HEK293 (cell line): ENCODE measurements around the gene LUZP2.

ENCODE experiments used
- HOXA7 ChIP-seq: sonication (generic); formaldehyde crosslinking; IDR thresholded peaks from 2 replicates; pipeline ENCODE4 v1.8.1; 2022; ENCODE audit warnings: missing genetic modification reagents, borderline replicate concordance
- MEIS1 ChIP-seq: sonication (generic); formaldehyde crosslinking; IDR thresholded peaks from 2 replicates; pipeline ENCODE4 v1.8.1; 2022; ENCODE audit warnings: missing genetic modification reagents, mild to moderate bottlenecking, borderline replicate concordance
- MYNN ChIP-seq: fragments of 450-650 bp; formaldehyde crosslinking; IDR thresholded peaks from 2 replicates; pipeline ENCODE4 v1.5.1; 2016; ENCODE audit warnings: missing biosample characterization, missing genetic modification characterization, borderline replicate concordance
- SP2 ChIP-seq: fragments of 450-650 bp; formaldehyde crosslinking; IDR thresholded peaks from 2 replicates; pipeline ENCODE4 v1.5.1; 2016; ENCODE audit warnings: missing biosample characterization, missing genetic modification characterization
- YY1 ChIP-seq: fragments of 450-650 bp; formaldehyde crosslinking; IDR thresholded peaks from 2 replicates; pipeline ENCODE4 v1.5.1; 2018; ENCODE audit warnings: missing biosample characterization, missing genetic modification characterization
- ZFHX2 ChIP-seq: fragments of 450-650 bp; formaldehyde crosslinking; conservative IDR thresholded peaks from 2 replicates; pipeline ENCODE4 v1.5.1; 2016; ENCODE audit warnings: missing biosample characterization, missing genetic modification characterization
- ZNF157 ChIP-seq: fragments of 450-650 bp; formaldehyde crosslinking; IDR thresholded peaks from 2 replicates; pipeline ENCODE4 v1.5.1; 2016; ENCODE audit warnings: missing biosample characterization, missing genetic modification characterization
- ZNF211 ChIP-seq: fragments of 450-650 bp; formaldehyde crosslinking; IDR thresholded peaks from 2 replicates; pipeline ENCODE4 v1.5.1; 2016; ENCODE audit warnings: low read depth, missing biosample characterization, missing genetic modification characterization
- ZNF302 ChIP-seq: fragments of 450-650 bp; formaldehyde crosslinking; IDR thresholded peaks from 2 replicates; pipeline ENCODE4 v1.5.1; 2016; ENCODE audit warnings: missing biosample characterization, missing genetic modification characterization, low read depth
- TF ChIP-seq, protein P1 (sequence below): fragments of 450-650 bp; formaldehyde crosslinking; IDR thresholded peaks from 2 replicates; pipeline ENCODE4 v1.5.1; 2016; ENCODE audit warnings: missing biosample characterization, missing genetic modification characterization
- TF ChIP-seq, protein P2 (sequence below): fragments of 450-650 bp; formaldehyde crosslinking; IDR thresholded peaks from 2 replicates; pipeline ENCODE4 v1.5.1; 2016; ENCODE audit warnings: missing biosample characterization, missing genetic modification characterization
- TF ChIP-seq, protein P3 (sequence below): fragments of 450-650 bp; formaldehyde crosslinking; IDR thresholded peaks from 2 replicates; pipeline ENCODE4 v1.5.1; 2016; ENCODE audit warnings: missing biosample characterization, missing genetic modification characterization
- TF ChIP-seq, protein P4 (sequence below): sonication (generic); formaldehyde crosslinking; IDR thresholded peaks from 2 replicates; pipeline ENCODE4 v1.8.1; 2022; ENCODE audit warnings: mild to moderate bottlenecking, moderate library complexity, missing genetic modification reagents

DNA sequence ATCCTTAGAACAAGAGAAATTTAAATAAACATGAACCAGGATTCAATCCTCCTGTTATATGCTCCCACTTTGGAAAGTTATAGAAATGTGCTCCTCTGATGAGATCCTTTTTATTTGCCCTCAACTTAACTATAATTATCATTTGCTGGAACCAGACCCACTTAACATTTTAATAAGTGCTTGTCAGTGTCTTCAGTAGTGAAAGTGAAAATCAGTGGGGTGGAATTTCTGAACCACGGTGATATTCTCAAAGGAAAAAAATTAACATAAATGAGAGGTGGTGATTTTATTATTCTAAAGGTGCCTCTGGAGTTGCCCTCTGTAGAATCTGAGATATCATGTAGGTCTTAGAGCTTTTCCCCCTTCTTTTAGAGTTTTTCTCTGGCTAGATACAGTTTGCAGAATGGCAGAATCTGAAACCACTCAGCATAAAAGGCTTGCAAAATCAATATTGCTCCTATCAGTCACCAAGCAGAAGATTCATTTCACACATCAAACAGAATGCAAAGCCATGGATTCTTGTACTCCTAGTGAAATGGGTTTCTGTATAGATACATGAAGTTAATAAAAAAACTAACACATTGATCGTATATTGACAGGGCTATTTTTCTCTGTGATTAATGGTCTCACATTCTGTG lies 213.2 kb downstream of the LUZP2 start:
- no peak for TF ChIP-seq ZNF302 (tag by site-specific recombination)
- TF ChIP-seq, protein P1, sequence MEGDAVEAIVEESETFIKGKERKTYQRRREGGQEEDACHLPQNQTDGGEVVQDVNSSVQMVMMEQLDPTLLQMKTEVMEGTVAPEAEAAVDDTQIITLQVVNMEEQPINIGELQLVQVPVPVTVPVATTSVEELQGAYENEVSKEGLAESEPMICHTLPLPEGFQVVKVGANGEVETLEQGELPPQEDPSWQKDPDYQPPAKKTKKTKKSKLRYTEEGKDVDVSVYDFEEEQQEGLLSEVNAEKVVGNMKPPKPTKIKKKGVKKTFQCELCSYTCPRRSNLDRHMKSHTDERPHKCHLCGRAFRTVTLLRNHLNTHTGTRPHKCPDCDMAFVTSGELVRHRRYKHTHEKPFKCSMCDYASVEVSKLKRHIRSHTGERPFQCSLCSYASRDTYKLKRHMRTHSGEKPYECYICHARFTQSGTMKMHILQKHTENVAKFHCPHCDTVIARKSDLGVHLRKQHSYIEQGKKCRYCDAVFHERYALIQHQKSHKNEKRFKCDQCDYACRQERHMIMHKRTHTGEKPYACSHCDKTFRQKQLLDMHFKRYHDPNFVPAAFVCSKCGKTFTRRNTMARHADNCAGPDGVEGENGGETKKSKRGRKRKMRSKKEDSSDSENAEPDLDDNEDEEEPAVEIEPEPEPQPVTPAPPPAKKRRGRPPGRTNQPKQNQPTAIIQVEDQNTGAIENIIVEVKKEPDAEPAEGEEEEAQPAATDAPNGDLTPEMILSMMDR (tag by site-specific recombination), result no peak
- TF ChIP-seq, protein P2, sequence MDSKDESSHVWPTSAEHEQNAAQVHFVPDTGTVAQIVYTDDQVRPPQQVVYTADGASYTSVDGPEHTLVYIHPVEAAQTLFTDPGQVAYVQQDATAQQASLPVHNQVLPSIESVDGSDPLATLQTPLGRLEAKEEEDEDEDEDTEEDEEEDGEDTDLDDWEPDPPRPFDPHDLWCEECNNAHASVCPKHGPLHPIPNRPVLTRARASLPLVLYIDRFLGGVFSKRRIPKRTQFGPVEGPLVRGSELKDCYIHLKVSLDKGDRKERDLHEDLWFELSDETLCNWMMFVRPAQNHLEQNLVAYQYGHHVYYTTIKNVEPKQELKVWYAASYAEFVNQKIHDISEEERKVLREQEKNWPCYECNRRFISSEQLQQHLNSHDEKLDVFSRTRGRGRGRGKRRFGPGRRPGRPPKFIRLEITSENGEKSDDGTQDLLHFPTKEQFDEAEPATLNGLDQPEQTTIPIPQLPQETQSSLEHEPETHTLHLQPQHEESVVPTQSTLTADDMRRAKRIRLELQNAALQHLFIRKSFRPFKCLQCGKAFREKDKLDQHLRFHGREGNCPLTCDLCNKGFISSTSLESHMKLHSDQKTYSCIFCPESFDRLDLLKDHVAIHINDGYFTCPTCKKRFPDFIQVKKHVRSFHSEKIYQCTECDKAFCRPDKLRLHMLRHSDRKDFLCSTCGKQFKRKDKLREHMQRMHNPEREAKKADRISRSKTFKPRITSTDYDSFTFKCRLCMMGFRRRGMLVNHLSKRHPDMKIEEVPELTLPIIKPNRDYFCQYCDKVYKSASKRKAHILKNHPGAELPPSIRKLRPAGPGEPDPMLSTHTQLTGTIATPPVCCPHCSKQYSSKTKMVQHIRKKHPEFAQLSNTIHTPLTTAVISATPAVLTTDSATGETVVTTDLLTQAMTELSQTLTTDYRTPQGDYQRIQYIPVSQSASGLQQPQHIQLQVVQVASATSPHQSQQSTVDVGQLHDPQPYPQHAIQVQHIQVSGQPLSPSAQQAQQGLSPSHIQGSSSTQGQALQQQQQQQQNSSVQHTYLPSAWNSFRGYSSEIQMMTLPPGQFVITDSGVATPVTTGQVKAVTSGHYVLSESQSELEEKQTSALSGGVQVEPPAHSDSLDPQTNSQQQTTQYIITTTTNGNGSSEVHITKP, result no peak
- TF ChIP-seq SP2 (tag by site-specific recombination), result no peak
- TF ChIP-seq, protein P3, sequence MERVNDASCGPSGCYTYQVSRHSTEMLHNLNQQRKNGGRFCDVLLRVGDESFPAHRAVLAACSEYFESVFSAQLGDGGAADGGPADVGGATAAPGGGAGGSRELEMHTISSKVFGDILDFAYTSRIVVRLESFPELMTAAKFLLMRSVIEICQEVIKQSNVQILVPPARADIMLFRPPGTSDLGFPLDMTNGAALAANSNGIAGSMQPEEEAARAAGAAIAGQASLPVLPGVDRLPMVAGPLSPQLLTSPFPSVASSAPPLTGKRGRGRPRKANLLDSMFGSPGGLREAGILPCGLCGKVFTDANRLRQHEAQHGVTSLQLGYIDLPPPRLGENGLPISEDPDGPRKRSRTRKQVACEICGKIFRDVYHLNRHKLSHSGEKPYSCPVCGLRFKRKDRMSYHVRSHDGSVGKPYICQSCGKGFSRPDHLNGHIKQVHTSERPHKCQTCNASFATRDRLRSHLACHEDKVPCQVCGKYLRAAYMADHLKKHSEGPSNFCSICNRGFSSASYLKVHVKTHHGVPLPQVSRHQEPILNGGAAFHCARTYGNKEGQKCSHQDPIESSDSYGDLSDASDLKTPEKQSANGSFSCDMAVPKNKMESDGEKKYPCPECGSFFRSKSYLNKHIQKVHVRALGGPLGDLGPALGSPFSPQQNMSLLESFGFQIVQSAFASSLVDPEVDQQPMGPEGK, result no peak
- TF ChIP-seq ZNF211 (tag by site-specific recombination), result no peak
- TF ChIP-seq ZNF157 (tag by site-specific recombination), result no peak
- no peak for TF ChIP-seq MYNN (tag by site-specific recombination)
- TF ChIP-seq MEIS1 (CRISPR knock-in tag), result no peak
- TF ChIP-seq ZFHX2 (tag by site-specific recombination), result no peak
- TF ChIP-seq HOXA7 (CRISPR knock-in tag), result no peak
- no peak for TF ChIP-seq YY1 (tag by site-specific recombination)
- TF ChIP-seq, protein P4, sequence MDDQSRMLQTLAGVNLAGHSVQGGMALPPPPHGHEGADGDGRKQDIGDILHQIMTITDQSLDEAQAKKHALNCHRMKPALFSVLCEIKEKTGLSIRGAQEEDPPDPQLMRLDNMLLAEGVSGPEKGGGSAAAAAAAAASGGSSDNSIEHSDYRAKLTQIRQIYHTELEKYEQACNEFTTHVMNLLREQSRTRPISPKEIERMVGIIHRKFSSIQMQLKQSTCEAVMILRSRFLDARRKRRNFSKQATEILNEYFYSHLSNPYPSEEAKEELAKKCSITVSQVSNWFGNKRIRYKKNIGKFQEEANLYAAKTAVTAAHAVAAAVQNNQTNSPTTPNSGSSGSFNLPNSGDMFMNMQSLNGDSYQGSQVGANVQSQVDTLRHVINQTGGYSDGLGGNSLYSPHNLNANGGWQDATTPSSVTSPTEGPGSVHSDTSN (CRISPR knock-in tag), result no peak
